ENCODE results near the gene APBA2.
"Not testable (repeated sequence)": the region's sequence is repeated elsewhere in the genome, so short reads cannot be mapped to it uniquely, and the experiment has no call there.

The APBA2 gene

DNA sequence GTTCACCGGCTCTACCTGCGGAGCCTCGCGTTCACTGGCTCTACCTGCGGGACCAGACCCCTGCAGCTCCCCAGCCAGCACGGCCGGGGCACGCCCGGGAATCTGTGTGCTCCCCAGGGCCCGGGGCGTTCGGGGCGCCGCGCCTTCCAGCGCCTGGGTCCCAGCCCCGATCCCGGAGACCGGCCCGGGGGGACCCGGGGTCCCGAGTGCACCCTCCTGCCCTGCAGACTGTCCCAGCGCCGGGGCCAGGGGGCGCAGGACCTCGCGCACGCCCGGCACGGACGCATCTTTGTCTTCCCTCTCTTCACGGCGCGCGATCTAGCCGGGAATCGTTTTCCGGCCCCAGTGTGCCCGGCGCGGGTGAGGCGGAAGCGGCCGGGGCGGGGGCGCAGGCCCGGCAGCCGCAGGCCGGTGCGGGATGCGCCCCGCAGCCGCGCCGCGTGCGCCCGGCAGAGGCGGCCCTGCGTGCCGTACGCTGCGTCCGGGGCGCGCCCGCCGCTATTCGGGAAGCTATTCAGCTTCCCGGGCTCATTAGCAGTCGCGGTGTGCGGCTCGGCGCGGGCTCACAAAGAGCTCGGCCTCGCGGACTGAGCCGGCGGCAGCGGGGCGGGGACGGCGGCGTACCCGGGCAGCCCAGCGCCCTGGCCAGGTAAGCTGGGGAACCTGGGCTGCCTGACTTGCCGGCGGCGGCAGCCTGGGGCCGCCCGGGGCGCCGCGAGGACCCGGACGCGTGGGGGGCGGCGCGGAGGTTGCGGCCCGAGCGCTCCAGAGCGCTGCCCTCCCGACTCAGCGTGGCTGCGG, at the start of gene APBA2:
TSS of gene APBA2 (plus strand) at position 345 of the 801 bp plus-strand sequence. CDS start 167,911 bp downstream, outside the sequence.
- no peak for DNase-seq

DNA sequence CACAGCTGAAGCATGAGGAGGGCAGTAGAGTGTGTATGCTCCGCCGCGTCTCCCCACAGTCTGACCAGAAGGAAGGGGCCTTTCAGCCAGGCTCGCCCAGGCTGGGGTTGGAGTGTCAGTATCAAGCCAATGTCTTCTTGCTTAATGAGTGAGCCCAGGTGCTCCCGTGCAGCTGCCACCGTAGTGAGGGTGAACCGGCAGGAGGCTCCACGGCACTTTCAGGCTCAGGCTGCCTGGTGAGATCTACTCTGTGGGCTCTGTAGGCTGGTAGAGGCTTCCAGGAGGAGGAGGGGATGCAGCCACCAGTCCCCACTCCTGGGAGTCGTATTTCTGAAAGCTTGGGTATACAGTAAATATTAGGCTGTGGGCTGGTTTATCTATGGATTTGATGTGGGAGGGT, 45.5 kb upstream of the APBA2 start:
- DNase-seq, result not testable (repeated sequence)

DNA sequence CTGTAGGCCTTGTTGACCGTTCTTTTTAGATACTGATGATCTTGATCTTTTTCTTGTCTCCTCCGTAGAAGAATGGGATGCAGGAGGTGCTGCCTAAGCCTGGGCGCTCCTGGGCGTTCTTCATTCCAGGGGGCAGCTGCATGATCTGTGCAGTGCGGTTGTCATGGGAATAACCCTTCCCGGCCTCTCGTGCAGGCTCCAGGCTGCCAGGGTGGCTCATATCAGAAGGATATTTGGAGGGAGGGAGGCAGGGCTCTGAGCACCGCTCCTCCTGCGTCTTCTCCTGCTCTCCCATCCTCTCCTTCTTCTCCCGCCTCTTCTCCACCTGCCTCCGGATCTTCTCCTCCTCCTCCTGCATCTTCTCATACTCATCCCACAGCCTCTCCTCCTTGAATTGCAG, 43.6 kb upstream of the APBA2 start:
- DNase-seq, result not testable (repeated sequence)

DNA sequence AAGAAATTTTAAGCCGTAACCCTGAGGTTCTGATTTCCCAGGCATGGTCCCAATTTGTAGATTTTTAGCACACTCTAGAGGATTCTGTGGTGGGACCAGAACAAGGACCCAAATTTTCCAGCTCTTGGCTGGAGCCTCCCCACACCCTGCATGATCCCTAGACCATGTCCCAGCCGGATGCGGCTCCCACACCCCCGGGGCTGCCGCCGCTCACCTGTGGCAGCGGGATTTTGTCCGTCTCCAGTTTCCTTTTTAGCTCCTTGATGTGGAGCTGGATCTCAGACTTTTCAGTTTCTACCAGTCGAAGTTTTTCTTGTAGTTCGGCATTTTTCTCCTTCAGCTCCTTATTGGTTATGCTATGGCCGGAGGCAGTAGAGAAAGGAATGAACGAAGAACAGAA, 42.3 kb upstream of the APBA2 start:
- DNase-seq, result not testable (repeated sequence)

DNA sequence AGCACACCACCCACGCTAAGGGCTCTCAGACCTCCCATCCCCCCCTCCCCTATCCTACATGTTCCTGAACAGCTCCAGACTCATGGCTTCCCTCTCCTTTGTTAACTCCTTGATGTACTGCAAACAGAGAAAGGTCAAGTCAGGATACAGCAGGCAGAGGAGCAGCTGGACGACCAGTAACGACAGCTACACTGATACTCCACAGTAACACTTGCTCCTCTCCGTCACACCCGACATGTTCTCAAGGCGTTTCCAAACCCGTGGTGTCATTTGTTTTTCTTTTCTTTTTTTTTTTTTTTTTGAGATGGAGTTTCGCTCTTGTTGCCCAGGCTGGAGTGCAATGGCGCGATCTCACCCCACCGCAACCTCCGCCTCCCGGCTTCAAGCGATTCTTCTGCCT, 41.6 kb upstream of the APBA2 start:
- not testable (repeated sequence) for DNase-seq

DNA sequence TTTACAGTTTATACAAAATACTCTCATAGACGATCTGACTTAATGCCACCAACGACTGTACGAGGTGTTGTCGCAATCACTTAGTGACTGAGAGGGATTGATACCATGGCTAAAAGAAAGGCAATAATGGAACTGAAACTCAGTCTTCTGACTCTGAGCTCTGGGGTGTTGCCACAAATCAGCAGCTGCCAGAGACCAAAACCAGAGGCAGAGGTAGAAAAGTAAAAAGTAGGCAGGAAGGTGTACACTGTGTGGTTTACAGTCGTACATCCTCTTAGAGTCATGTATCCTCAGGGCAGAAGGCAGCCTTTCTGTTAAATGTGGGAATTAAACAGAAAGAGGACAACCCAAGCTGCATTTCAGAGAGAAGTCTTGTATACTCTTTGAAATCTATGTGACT, 38.5 kb upstream of the APBA2 start:
- DNase-seq, result not testable (repeated sequence)

DNA sequence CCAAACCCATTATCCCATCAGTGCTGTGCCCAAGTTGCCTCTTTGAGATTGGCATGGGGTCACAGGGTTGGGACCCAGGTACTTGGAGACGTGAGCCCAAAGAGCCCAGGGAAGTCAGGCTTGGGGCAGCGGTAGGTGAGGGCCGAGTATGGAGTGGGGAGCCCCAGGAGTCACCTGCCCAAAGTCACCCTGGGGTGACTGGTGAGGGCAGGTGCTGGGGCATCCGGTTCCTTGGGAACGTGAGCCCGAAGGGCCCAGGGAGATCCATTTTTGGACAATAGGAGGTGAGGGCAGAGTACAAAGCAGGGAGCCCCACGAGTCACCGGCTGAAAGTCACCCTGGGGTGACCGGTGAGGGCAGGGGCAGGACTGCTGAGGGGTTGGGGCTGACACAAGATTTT, 37.8 kb upstream of the APBA2 start:
- DNase-seq, result not testable (repeated sequence)

DNA sequence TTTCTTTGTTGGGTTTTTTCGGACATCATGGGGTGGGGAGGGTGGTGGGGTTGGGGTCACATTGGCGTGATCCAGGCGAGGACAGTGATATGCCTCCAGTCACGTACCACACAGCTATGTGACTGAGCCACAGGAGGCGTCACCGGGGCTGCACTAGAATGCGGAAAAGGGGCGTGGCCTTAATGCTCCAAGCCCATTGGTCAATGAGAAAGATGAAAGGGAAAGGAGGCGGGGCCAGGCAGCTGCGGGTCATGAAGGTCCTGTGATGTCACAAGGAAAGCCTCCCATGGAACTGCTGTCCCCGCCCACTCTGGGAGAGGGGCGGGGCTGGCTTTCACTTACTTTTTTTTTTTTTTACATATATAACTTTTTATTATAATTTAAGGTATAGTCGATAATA, 37.3 kb upstream of the APBA2 start, which contains the start of gene GOLGA6L7:
TSS of gene GOLGA6L7 (minus strand) at position 124 of the 400 bp plus-strand sequence. CDS start at position 29, 95 bp downstream.
- DNase-seq, result not testable (repeated sequence)

DNA sequence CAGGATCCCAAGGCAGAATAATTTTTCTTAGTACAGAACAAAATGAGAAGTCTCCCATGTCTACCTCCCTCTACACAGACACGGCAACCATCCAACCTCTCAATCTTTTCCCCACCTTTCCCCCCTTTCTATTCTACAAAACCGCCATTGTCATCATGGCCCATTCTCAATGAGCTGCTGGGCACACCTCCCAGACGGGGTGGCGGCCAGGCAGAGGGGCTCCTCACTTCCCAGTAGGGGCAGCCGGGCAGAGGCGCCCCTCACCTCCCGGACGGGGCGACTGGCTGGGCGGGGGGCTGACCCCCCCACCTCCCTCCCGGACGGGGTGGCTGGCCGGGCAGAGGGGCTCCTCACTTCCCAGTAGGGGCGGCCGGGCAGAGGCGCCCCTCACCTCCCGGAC, 36.5 kb upstream of the APBA2 start:
- DNase-seq, result not testable (repeated sequence)

DNA sequence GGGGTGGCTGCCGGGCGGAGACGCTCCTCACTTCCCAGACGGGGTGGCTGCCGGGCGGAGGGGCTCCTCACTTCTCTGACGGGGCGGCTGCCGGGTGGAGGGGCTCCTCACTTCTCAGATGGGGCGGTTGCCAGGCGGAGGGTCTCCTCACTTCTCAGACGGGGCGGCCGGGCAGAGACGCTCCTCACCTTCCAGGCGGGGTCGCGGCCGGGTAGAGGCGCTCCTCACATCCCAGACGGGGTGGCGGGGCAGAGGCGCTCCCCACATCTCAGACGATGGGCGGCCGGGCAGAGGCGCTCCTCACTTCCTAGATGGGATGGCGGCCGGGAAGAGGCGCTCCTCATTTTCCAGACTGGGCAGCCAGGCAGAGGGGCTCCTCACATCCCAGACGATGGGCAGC, 36.0 kb upstream of the APBA2 start:
- DNase-seq, result not testable (repeated sequence)

DNA sequence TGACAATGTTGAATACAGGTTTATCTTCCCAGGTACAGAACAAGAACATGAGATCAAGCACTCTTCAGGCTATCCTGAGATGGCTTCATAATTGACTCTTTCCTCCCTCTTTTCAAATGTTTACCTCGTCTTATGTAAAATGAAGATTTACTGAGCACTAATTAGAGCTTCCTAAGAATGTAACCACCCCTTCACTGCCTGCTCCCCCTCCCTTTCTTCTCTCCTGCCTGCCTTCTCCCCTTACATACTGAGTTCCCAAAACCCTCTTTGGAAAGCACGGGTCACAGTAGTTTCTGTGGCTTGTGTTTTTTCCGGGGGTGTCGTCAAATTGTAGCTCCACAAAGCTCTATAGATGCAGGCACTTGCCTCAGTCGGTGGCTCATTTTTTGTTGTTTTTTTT, 32.1 kb upstream of the APBA2 start:
- not testable (repeated sequence) for DNase-seq

DNA sequence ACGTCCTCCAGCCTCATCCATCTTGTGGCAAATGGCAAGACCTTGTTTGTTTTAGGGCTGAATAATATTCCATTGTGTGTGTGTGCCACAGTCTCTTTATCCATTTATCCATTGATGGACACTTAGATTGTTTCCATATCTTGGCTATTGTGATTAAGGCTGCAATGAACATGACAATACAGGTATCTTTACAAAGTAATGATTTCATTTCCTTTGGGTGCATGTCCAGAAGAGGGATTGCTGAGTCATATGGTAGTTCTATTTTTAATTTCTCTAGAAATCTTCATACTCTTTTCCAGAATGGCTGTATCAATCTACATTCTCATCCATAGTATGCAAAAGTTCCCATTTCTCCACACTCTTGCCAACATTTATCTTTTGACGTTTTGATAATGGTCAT, 31.2 kb upstream of the APBA2 start:
- not testable (repeated sequence) for DNase-seq

DNA sequence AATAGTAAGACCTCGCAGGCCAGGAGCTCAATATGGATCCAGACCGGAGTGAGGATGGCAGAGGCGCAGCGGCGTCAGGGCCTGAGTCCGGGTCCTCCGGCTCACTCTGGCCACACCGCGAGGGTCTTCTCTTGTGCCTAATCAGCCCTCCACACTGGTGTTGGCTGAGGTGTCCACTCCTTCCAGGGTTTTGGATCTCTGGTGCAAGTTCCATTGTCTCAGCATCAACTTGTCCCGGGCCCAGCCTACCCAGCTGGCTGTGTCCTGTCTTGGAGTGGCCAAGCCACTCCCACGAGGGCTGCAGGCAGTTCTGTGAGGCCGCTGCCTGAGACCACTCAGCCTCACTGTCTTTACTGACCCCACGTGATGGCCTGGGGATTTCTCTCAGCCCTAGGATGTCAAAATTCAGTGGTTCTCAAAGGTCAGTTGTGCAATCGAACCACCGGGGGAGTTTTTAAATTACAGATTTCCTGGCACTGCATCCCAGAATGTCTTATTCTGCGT, 24.7 kb upstream of the APBA2 start:
- DNase-seq, result no peak

DNA sequence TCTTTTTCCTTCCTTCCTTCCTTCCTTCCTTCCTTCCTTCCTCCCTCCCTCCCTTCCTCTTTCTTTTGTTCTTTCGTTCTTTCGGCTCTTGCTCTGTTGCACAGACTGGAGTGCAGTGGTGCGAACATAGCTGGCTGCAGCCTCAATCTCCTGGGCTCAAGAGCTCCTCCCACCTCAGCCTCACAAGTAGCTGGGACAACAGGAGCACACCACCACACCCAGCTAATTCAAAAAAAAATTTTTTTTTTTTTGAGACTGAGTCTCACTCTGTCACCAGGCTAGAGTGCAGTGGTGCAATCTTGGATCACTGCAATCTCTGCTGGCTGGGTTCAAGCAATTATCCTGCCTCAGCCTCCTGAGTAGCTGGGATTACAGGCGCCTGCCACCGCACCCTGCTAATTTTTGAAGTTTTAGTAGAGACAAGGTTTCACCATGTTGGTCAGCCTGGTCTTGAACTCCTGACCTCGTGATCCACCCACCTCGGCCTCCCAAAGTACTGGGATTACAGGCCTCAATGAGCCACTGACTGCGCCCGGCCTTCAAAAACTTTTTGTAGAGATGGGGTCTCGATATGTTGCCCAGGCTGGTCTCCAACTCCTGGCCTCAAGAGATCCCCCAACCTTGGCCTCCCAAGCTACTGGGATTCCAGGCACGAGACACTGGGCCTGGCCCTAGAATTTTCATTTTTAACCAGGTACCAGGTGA, 24.0 kb upstream of the APBA2 start:
- not testable (repeated sequence) for DNase-seq

DNA sequence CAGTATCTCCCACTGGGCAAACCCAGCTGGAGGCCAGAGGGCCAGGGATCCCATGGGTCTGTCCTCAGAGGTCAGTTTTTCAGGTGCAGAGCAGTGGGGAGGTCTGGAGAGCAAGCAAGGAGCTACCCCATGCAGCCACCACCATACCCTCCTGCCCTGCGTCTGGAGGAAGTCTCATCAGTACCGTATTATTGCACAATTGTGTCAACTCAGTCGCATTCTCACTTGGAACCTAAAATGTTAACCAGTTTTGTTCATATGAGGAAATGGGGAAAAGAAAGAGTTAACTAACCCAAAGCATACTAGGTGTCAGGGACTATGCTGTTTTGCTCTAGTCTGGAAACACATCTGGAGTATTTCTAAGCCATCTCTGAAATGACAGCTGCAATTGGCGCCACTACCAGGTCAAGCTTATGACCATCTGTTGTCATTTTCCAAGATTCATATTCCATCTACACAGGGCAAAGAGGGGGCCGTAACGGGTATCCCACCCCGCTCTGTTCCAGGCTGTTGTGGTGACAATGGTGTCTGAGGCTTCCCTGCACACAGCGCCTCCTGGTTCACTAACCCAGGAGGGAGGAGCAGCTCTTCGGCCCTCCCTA, 16.9 kb upstream of the APBA2 start:
- DNase-seq, result no peak

DNA sequence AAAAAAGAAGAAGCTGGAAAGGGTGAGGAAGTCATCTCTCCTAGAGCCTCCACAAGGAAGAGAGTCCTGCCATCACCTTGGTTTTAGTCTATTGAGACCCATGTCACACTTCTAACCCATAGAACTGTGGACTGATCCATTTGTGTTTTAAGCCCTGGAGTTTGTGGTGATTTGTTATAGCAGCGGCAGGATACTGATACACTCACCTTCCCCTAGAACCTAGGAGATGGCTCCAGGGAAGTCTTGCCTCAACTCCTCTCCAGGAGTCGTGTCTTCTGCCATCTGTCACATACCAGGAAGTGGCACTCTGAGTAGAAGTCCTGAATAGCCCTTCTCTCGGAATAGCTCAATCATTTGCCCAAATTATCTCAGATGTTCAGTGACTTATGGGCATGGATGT, 14.6 kb upstream of the APBA2 start:
- no peak for DNase-seq

DNA sequence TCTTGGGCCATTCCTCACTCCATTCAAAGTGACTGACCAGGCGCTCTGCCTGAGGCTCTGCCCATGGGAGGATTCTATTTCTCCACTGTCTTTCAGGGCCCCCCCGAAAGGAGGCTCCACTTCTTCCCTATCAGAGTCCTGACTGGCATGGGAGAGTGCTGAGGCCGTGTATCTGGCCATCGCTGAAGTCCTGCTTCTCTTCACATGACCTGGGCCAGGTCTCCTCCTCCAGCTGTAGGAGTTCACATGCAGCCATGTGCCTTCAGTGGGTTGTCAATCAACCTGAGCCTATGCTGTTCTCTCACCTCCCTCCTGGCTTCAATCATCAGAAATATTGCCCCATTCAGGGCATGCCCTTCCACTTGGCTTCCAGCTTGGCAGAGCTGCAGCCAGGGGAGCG, 12.8 kb upstream of the APBA2 start:
- DNase-seq, result no peak

DNA sequence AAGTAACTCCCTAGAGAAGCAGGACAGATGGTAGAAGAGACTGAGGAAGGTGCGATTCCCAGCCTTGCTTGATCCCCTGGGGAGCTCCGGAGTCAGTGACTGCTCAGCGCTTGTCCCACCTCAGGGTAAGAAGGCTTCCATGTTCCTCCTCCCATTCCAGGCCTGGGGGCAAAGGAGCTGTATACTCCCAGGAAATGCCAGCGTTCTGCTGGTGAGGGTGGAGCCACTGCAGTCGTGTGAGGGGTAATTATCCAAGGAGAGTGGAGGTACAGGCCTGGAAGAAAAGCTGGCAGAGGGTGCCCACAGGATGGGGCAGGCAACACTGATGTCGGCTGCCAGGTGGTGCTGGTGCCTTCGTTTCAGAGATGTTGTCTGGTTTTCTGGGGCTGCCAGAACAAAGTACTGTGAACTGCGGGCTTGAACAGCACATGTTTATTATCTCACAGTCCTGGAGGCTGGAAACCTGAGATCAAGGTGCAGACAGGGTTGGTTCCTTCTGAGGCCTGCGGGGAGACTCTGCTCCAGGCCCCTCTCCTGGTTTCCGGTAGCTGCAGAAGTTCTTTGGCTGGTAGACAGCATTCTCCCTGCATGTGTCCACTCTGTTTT, 12.1 kb upstream of the APBA2 start:
- DNase-seq, result no peak

DNA sequence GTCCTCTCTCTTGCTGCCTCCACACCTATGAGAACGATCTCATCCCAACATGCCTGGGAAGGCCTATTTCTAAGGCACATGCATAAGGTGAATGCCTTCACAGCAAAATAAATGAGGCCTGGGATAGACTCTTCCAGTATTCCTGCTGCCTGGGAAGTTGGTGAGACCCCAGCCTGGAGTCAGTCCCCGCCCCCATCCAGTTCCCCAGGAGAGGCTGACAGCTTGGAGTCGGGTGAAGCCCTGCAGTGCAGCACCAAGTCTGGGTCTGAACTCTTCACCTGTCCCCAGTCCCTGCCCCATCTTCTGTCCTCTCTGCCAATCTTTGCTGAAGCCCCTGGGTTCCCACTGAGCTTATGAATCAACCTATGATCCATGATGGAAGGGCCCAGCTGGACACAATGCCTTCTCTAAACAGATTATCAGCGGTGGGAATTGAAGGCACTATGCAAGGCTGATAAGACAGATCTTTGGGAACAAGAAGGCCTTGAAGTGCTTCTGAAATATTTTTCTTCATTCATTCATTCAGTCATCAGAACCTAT, 10.2 kb upstream of the APBA2 start:
- no peak for DNase-seq

DNA sequence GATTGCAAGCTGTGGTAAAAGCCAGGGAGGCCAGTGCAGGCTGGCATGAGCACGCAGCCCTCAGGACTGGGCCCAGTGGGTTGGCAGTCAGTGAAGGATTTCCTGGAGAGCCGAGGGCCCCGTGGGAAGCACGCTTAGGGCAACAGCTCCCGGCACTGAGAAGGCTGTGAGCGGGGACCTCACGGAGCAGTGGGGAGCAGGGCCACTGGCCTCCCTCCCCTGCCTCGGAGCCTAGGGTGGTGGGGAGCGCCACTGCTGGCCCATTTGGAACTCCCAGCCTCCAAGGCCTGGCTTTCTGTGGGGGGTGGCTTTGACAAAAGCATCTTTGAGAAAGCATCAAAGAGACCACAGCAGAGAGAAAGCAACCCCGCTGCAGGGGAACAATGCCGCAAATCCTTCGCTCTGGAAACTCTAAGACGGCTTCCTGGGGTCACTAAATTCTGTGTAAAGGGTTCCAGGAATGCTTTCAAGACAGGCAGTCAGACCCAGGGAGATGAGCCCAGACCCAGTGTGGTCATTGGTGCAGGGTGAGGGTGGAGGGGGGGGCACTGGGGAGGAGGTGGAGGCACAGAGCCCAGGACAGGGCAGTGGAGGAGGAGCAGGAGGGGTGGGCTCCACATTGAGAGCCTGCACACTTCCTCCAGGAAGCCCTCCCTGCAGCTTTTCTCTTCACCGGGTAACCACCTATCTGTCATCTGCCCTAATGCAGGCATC, 9.5 kb upstream of the APBA2 start:
- no peak for DNase-seq

DNA sequence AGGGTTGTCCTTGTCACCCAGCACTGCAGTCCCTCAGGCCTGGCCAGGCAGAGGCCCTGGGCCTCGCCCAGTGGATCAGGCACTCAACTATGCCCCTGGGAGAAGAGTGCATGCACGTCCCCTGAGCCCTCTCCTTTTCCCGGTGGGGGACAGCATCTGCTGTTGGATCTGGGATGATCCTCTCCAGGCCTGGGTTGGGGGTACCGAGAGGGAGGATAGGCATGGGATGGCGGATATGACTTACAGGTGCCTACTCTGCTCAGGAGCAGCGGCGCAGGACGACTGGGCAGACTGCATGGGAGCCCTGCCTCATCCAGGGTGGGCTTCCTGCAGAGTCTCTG, 9.0 kb upstream of the APBA2 start:
- no peak for DNase-seq

DNA sequence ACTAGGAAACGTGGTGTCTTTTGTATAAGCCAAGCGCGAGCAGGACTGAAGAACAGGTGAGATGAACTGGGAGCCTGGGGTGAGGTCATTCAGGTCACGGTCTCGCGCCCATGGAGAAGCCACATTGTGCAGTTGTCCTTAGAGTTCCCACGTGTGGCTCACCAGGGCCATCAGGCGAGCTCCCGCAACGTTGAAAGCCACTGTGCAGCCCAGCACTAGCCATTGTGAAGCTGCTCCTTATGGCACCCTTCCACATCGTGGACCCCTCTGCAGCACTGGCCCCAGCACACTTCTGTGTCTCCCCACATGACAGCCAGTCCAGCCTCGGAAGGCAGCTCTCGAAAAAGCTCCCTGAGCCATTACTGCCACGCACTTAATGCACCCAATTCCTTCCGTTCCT, 7.6 kb upstream of the APBA2 start:
- no peak for DNase-seq
